K562 (cell line): ENCODE data around the gene DGKA. TPM values are rescaled to one million over a fixed set of nuclear protein-coding genes. Genes with fewer than 3 reads are reported as not detected.

Experiments
- ADNP ChIP-seq: fragments of 200-800 bp; sonication (Bioruptor generic); IDR thresholded peaks from 2 replicates; pipeline ENCODE4 v1.6.1; 2016; ENCODE audit warnings: missing genetic modification characterization, missing compliant biosample characterization
- CEBPG ChIP-seq, 3 experiments: fragments of 200-800 bp in 1 of 3; sonication (Bioruptor generic) in 1 of 3; sonication (generic) in 1 of 3; formaldehyde crosslinking in 1 of 3; IDR thresholded peaks in 2 of 3; conservative IDR thresholded peaks in 1 of 3; 2 replicates each; pipeline versions ENCODE4 v1.6.1 to v1.8.0; 2016 to 2022; ENCODE audit warnings: missing compliant biosample characterization in 2 of 3, missing genetic modification characterization in 2 of 3, mild to moderate bottlenecking in 1 of 3, missing genetic modification reagents in 1 of 3
- CSDE1 ChIP-seq, 2 experiments: fragments of 450-650 bp; IDR thresholded peaks; 2 replicates each; pipeline ENCODE4 v1.6.1; 2016; ENCODE audit warnings: mild to moderate bottlenecking in 1 of 2
- DEAF1 ChIP-seq: fragments of 450-650 bp; formaldehyde crosslinking; IDR thresholded peaks from 2 replicates; pipeline ENCODE4 v1.4.0; 2020; ENCODE audit warnings: mild to moderate bottlenecking, moderate library complexity
- DIDO1 ChIP-seq: fragments of 450-650 bp; IDR thresholded peaks from 2 replicates; pipeline ENCODE4 v1.6.1; 2016; ENCODE audit warnings: low read depth, missing biosample characterization, missing genetic modification characterization
- ERF ChIP-seq: fragments of 450-650 bp; formaldehyde crosslinking; IDR thresholded peaks from 2 replicates; pipeline ENCODE4 v1.4.0; 2020; ENCODE audit warnings: mild to moderate bottlenecking, mixed read lengths
- FOXJ3 ChIP-seq: sonication (generic); formaldehyde crosslinking; IDR thresholded peaks from 2 replicates; pipeline ENCODE4 v1.4.0; 2020; ENCODE audit warnings: mild to moderate bottlenecking, missing genetic modification reagents
- HSF4 ChIP-seq: fragments of 250-450 bp; sonication (Bioruptor Pico); IDR thresholded peaks from 2 replicates; pipeline ENCODE4 v2.1.2; 2022; ENCODE audit warnings: mild to moderate bottlenecking, moderate library complexity, borderline replicate concordance
- KLF1 ChIP-seq: fragments of 450-650 bp; IDR thresholded peaks from 2 replicates; pipeline ENCODE4 v1.6.1; 2016; ENCODE audit warnings: missing genetic modification characterization, missing compliant biosample characterization
- KLF10 ChIP-seq: fragments of 250-450 bp; sonication (Bioruptor Pico); IDR thresholded peaks from 2 replicates; pipeline ENCODE4 v1.6.1; 2021; ENCODE audit warnings: matching md5 sums
- MIER1 ChIP-seq: fragments of 450-650 bp; IDR thresholded peaks from 2 replicates; pipeline ENCODE4 v1.6.1; 2016; ENCODE audit warnings: antibody characterized with exemption, mild to moderate bottlenecking, low read depth
- NBN ChIP-seq: fragments of 450-650 bp; IDR thresholded peaks from 2 replicates; pipeline ENCODE4 v1.6.1; 2016; ENCODE audit warnings: low read depth, mild to moderate bottlenecking
- NRF1 ChIP-seq, 2 experiments: fragments of 450-650 bp; IDR thresholded peaks in 1 of 2; conservative IDR thresholded peaks in 1 of 2; 2 replicates each; pipeline ENCODE4 v1.6.1; 2014; ENCODE audit warnings: mild to moderate bottlenecking in 2 of 2
- PHB ChIP-seq: fragments of 250-450 bp; sonication (Bioruptor Pico); IDR thresholded peaks from 2 replicates; pipeline ENCODE4 v1.5.0; 2021
- RFX1 ChIP-seq: fragments of 450-650 bp; IDR thresholded peaks from 2 replicates; pipeline ENCODE4 v1.6.1; 2016; ENCODE audit warnings: mild to moderate bottlenecking, moderate library complexity
- SRSF1 ChIP-seq: fragments of 200-400 bp; formaldehyde crosslinking; IDR thresholded peaks from 2 replicates; pipeline ENCODE4 v1.6.1; 2017; ENCODE audit warnings: mild to moderate bottlenecking, low read depth, low read length, moderate library complexity
- TAL1 ChIP-seq: fragments of 450-650 bp; IDR thresholded peaks from 2 replicates; pipeline ENCODE4 v1.6.1; 2016; ENCODE audit warnings: mild to moderate bottlenecking
- USF2 ChIP-seq: sonication (generic); formaldehyde crosslinking; IDR thresholded peaks from 2 replicates; pipeline ENCODE4 v1.5.0; 2020; ENCODE audit warnings: missing genetic modification reagents
- YBX1 ChIP-seq: fragments of 450-650 bp; IDR thresholded peaks from 2 replicates; pipeline ENCODE4 v1.7.1; 2016; ENCODE audit warnings: mild to moderate bottlenecking
- ZBTB5 ChIP-seq: fragments of 450-650 bp; IDR thresholded peaks from 2 replicates; pipeline ENCODE4 v1.6.1; 2017; ENCODE audit warnings: antibody characterized with exemption
- ZFP30 ChIP-seq: fragments of 250-450 bp; sonication (Bioruptor Pico); IDR thresholded peaks from 2 replicates; pipeline ENCODE4 v1.8.0; 2022; ENCODE audit warnings: moderate library complexity, mild to moderate bottlenecking, inconsistent platforms, borderline replicate concordance
- ZFX ChIP-seq: sonication (generic); formaldehyde crosslinking; IDR thresholded peaks from 2 replicates; pipeline ENCODE4 v1.8.0; 2022; ENCODE audit warnings: mild to moderate bottlenecking, missing genetic modification reagents, moderate library complexity
- ZKSCAN8 ChIP-seq: fragments of 200-800 bp; sonication (Bioruptor generic); IDR thresholded peaks from 2 replicates; pipeline ENCODE4 v1.6.1; 2016; ENCODE audit warnings: missing genetic modification characterization, missing compliant biosample characterization
- polyA plus RNA-seq, 8 experiments: library from polyadenylated mRNA; depleted of rRNA in 4 of 8; stranded (reverse) in 5 of 8; unstranded in 3 of 8; fragments of >200 nt; fragmentation: Nextera tagmentation in 2 of 8; fragmentation: Illumina TruSeq in 1 of 8; extraction: Ambion mirVana in 2 of 8; extraction: Trizol in 1 of 8; gene quantifications; 2 replicates each; pipeline versions ENCODE4 v1.2.1 to v1.2.3, GENCODE V29; 2011 to 2014; ENCODE audit warnings: inconsistent platforms in 1 of 8, missing spikeins in 1 of 8
- total RNA-seq, 7 experiments: library from RNA; depleted of rRNA in 6 of 7; stranded (reverse); fragments of >200 nt in 6 of 7; fragmentation: Illumina TruSeq in 2 of 7; extraction: Trizol in 2 of 7; gene quantifications; 2 replicates each; pipeline versions ENCODE4 v1.2.1 to v1.2.3, GENCODE V29; 2011 to 2021; ENCODE audit warnings: low replicate concordance in 1 of 7
- TF ChIP-seq, protein P1 (sequence below): fragments of 200-800 bp; sonication (Bioruptor generic); IDR thresholded peaks from 2 replicates; pipeline ENCODE4 v1.6.1; 2017; ENCODE audit warnings: missing genetic modification characterization, missing compliant biosample characterization

DGKA gene
- total and polyA plus RNA-seq, 9 of the 15 experiments (the other 6 are each of a cell fraction or from before 2014, with no cell fraction given) = 3.4 to 12.4 (median 6.2) TPM

GRCh38 chr12:55930771-55931316 lies at the start of gene DGKA (continued):
- TF ChIP-seq ZBTB5 (no peak), ADNP (tag) (no peak), KLF1 (tag) (no peak), NRF1 (conservative IDR thresholded peaks at IDR 0.05 in 1 of 2, IDR thresholded peaks at IDR 0.05 in 1 of 2) (no peak), DEAF1 (0 out of 2 replicates have a peak, but pooled peaks have one; percentile 3), ZKSCAN8 (CRISPR knock-in tag) (no peak), SRSF1 (no peak), NBN (0 out of 2 replicates have a peak, but pooled peaks have one; percentile 36), RFX1 (no peak), DIDO1 (tag) (no peak), YBX1 (no peak), ERF (CRISPR knock-in tag) (no peak), ZFP30 (no peak), CSDE1 (IDR thresholded peaks at IDR 0.05) (0 out of 4 replicates have a peak, but pooled peaks of 1 of the 2 experiments have one; percentile 22), CEBPG (CRISPR knock-in tag; IDR thresholded peaks at IDR 0.05) (no peak), CEBPG (tag; conservative IDR thresholded peaks at IDR 0.05 in 1 of 2, IDR thresholded peaks at IDR 0.05 in 1 of 2) (no peak), PHB (CRISPR knock-in tag) (no peak), ZFX (CRISPR knock-in tag) (peak; percentile 36), KLF10 (no peak), USF2 (CRISPR knock-in tag) (no peak), HSF4 (CRISPR knock-in tag) (no peak), MIER1 (no peak), FOXJ3 (CRISPR knock-in tag) (no peak), TAL1 (no peak)
- TF ChIP-seq, protein P1, sequence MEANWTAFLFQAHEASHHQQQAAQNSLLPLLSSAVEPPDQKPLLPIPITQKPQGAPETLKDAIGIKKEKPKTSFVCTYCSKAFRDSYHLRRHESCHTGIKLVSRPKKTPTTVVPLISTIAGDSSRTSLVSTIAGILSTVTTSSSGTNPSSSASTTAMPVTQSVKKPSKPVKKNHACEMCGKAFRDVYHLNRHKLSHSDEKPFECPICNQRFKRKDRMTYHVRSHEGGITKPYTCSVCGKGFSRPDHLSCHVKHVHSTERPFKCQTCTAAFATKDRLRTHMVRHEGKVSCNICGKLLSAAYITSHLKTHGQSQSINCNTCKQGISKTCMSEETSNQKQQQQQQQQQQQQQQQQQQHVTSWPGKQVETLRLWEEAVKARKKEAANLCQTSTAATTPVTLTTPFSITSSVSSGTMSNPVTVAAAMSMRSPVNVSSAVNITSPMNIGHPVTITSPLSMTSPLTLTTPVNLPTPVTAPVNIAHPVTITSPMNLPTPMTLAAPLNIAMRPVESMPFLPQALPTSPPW (CRISPR knock-in tag) = peak; percentile 55
